NCI-H446 (cell line): ENCODE measurements around the gene FGFR1OP2.
A peak's percentile ranks its signal among the peaks of the same experiment; 100 is the strongest.

Source experiments
- DNase-seq, 2 experiments: peaks; one replicate each; lab custom pipeline; 2025; lab: John Stamatoyannopoulos, UW

Gene FGFR1OP2

DNA sequence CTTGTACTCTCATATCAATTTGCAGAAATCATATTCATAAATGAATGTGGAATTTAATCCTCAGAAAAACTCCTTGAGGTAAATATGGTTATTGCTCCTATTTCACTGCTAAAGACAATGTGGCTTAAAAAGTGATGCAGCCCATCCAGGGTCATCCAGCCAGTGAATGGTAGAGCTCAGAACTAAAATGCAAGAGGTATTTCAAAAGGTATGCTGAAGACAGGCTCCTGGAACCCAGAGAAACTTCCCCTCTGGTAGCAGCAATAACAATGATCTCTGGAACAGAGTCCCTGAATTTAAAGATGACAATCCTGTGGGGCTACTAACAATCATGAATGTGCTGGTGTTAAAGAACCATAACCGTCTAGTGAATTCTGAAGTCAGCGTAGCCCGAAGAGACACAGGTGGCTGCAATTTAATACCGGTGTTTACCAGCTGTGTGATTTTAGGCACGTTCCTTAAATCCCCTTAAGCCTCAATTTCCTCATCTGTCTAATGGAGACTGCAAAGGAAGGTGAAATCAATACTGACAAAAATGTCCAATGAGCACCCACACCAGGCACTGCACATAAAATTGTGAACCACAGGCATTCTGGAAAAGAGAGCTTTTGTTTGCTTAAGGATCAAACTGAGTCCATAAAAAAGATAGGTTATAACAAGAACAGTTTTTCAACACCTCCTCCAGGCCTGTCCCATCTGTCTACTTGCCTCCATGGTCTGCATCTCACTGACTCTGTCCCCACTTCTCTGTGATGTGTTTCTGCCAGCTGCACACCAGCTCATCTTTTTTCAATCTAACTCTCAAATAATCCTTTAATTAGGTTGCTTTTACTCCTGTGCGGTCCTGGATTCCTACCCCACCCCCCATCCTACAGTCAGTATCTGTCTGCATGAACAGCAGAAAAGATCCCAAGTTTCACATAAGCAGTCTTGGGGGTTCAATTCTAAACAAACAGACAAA lies 65.4 kb downstream of the FGFR1OP2 start:
- no peak for DNase-seq

DNA sequence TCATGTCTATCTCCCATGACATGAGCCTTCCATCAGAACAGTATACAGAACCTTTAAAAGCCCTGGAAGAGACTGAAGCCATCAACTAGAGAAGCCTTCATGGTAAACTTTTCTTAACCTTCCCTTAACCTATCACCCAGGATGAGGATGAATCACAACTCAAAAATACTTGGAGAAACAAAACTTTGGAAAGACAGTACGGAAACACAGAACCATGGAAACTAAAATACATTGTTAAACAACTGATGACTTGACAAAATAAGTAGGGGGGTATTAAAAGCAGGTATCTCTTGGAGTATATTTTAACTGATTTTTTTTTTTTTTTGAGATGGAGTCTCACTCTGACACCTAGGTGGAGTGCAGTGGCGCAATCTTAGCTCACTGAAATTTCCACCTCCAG lies 67.2 kb downstream of the FGFR1OP2 start:
- no peak for DNase-seq

DNA sequence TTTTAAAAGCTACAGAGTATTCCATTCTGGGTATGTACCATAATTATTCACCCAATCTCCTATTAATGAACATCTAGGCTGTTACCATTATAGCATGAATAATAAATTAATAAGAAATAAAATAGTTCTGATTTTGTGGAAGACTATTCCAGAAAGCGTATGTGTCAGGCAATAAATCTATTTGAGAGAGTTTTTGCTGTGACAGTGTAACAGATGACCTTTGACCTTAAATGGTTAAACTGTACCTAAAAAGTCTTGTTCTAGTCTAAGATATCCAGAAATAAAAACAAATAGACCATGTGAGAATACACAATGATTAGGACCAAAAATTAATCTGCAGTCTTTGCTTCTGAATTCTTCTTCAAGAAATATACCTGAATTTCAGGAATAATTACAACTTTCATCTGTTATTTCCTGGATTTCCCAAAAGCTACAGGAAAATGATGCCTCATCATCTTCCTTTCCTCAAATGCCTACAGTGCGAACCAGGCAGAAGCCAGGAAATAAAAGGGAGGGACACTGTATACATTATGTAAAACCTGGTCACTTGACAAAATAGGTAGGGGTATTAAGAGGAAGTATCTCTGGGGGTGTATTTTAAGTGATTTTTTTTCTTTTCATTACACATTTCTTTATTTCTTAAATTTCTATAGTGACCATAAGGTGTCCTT lies 68.7 kb downstream of the FGFR1OP2 start:
- DNase-seq = no peak

DNA sequence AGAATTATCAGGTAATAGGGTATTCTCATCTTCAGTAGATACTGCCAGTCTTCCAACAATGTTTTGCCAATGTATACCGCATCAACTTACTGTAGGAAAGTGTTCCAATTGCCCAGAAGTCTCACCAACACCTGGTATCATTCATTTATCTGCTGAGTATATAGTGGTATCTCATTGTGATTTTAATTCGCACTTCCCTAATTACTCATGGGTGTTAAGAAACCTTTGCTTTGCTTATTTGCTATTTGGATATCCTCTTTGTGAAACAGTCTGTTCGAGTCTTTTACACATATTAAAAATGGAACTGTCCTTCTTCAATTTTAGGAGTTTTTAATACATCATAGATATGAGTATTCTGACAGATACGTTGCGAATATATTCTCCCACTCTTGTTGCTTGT lies 69.8 kb downstream of the FGFR1OP2 start:
- no peak for DNase-seq

DNA sequence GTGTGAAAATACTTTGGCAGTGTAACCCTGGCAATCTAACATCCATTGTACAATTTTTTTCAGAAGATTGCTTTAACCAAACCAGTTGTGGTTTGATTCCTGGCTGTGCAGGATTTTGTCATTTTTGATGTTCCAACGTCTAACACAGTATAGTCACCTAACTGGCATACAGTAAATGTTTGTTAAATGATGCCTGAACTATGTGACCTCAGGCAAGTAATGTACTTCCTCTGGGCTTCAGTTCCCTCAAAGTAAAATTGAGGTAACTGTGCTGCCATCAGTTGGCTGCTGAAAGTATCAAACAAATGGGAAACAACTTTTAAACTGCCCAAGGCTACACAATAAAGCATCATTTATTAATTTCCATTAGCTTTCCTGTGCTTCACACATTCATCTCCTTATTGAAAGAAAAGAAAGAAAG lies 71.6 kb downstream of the FGFR1OP2 start:
- DNase-seq = no peak

DNA sequence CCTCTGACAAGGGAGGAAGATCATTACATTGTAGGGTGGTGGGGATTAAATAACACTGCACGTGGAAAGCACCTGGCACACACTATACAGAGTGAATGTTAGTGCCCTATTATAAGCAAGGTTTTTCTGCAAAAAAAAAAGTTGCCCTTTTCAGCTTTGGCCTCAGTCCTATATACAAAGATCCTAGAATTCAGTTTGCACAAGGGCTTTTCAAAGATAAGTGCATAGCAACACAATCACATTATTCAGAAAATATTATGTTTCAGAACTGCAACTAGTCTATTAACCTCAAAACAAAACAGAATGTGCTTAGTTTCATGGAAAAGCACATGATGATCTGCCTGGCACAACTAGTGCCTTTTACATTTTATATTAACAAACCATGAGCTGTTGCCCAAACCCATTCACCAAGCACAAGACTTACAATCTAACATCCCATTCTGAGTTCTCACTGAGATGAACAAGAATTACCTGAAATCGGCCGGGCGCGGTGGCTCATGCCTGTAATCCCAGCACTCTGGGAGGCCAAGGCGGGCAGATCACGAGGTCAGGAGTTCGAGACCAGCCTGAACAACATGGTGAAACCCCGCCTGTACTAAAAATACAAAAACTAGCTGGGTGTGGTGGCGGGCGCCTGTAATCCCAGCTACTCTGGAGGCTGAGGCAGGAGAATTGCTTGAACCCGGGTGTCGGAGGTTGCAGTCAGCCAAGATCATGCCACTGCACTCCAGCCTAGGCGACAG lies 74.1 kb downstream of the FGFR1OP2 start:
- DNase-seq = no peak

DNA sequence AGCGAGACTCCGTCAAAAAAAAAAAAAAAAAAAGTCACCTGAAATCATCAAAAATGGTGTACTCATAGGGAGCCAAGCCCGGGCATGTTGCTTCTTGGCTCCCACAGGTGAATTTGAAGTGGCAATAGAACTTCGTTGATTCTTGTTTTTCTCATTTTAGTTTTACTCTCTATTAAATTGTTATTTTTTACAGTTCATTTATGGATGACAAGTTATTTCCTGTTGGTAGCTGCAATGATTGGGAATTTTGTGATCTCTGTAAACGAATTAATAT lies 74.6 kb downstream of the FGFR1OP2 start:
- DNase-seq = no peak

DNA sequence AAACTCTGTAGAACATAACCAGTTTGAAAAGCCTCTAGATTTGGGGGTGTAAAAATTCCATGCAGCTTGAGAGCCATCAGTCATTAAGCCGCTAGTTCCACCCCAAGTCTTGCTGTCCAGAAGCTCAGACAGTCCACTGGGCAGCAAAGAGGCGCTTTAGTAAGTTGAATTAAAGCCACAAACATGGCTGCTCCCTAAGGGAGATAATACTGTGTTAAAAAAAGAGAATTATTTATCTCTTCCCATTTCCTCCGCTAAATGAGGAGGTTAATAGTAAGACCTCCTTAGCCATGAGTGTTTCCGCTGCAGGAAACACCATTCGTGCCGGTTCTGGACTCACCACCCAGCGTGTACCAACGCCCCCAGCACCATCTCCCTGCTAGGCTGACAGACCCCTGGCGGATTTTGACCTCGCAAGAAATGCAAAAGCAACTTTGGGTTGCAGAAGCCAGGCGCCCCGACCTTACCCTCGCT lies 75.4 kb downstream of the FGFR1OP2 start:
- DNase-seq = no peak

DNA sequence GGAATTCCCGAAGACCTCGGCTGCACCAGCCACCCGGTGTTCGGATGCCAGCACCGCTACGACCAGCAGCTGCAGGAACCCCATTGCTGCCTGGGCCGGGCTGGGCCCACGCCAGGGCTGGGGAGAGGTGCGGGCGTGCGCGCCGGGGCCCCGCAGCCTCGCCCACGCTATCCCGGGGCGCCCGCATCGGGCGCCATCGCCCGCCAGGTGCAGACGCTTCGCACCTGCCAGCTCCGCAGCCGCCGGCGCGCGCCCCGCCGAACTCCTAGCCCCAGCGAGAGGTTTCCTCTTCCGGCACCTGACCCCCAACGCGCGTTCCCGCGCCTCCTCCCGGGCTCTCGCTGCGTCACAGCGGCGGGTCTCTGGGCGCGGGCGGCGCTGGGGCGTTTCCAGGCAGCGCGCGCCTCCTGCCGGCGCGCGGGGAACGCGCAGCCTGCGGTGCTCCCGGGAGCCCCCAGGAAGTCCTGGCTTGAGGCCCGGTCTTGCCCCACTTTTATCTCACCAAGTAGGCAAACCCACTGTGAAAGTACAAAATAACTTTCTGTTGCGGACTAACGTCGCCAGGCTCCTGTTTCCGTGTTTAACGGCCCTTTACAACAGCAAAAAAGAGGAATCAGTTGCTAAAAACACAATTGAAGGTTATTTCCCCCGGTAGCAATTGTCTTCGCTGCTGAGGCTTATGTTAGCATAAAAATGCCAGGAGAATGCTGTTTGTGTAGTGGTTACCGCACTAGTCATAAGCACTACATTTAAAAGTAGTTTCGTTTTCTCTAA lies 76.0 kb downstream of the FGFR1OP2 start, which contains the start of gene TM7SF3:
TM7SF3 (minus strand) TSS at position 300 of the 774 bp plus-strand sequence; CDS start at position 84, 216 bp downstream.
- DNase-seq = peak; percentile 49 to 91

DNA sequence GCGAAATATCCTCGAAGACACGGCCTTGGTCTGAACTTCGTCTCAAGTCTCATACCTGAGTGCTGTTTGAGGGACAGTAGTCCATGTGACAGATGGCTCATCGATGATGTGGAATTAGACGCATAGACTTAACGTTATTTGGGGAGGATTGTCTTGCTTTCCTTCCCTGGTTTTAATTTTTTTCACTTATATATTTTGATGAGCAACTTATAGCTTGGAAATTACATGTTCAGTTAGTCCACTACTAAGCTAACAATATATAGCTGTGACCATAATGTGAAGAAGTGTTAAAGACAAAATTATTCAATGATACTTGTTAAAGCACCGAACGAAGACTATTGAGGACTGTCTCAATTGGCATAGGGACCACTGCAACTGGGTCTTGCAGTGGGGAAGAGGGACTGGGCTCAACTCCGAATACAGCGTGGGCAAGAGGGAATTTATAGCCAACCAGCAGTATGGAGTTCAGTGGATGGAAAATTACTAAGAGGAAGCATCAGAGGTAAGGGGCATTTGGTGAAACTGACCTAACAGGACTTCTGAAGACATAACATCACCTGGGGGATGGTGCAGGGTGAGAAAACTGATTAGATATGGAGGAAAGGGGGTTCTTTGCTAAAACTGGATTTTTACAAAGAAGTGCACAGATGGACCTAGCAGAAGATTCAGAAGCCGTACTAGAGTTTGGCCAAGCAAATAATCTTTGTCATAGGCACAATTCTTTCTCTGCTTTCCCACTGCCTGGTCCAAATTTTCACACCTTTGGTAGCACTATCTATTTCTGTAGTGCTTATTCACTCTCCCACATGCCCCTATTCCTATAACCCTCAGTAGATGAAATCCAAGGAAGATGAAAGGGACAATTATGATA lies 76.8 kb downstream of the FGFR1OP2 start:
- no peak for DNase-seq

DNA sequence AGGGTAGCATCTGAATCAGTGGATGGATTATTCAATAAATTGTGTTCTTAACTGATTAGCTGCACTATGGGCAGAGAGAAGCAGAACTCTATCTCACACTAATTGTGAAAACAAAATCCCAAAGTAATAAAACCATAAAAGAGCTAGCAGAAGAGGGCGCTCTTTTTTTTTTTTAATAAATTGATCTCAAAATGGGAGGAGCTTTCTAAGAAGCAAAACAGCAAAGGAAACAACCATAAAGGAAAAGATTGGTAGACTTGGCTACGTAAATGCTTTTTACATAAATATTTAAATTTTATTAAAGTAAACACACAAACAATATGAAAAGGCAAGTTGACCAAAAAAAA lies 77.4 kb downstream of the FGFR1OP2 start:
- peak in 1 of 2 experiments; percentile 14 for DNase-seq
